Erythroblast (primary cell): ENCODE results near the gene ACTR3.

Experiments used
- GATA1 ChIP-seq: IDR thresholded peaks from 2 replicates; pipeline ENCODE4 v1.6.1; 2011; ENCODE audit warnings: low read depth, mild to moderate bottlenecking, control low read depth, low read length, moderate library complexity
- POLR2A ChIP-seq: IDR thresholded peaks from 2 replicates; pipeline ENCODE4 v1.6.1; 2011; ENCODE audit warnings: mild to moderate bottlenecking, low read length

DNA sequence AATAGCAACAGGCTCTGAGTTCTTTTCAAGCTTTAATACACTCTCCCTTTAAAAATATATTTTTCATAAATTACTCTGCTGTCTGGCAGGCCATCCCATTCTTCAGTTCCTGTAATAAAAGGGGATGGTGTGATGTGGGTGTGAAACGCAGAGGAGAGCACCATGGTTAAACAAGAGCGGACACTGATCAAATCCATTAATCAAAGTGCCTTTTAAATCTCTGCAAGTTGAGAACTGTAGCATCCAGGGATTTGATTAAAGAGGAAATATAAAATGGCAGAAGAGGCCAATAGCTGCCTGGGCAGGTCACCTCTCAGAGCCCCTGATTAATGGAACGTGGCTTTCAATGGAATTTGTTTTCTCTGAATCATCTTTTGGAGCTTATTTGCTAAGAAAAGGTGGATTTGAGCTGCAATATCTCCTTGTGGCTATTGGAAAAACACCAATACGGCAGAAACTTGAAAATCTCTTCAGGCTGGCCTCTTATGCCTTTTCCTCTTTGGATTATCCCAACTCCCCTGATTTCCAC, 96.9 kb downstream of the ACTR3 start:
- TF ChIP-seq POLR2A (no peak), GATA1 (no peak)
